Activated T-cell treated with anti-CD3 and anti-CD28 coated beads, Interleukin-2, amount 50 U/mL, for 24 hours (primary cell): Measurements from ENCODE around the gene LSMEM2.
A peak's percentile ranks its signal among the peaks of the same experiment; 100 is the strongest.

Experiments used
- DNase-seq: peaks from one replicate; pipeline ENCODE4 v3.0.0-alpha.2; 2020
- H3K27ac Mint-ChIP-seq: 2 replicates; pipeline ENCODE4 v1.8.0; 2020; ENCODE audit warnings: mild to moderate bottlenecking, mixed read lengths
- H3K27me3 Mint-ChIP-seq: 2 replicates; pipeline ENCODE4 v1.8.0; 2020; ENCODE audit warnings: mixed read lengths
- H3K36me3 Mint-ChIP-seq: 2 replicates; pipeline ENCODE4 v1.8.0; 2020; ENCODE audit warnings: low read depth, mixed read lengths
- H3K4me1 Mint-ChIP-seq: 2 replicates; pipeline ENCODE4 v1.8.0; 2020; ENCODE audit warnings: low read depth, mixed read lengths
- H3K4me3 Mint-ChIP-seq: 2 replicates; pipeline ENCODE4 v1.8.0; 2020; ENCODE audit warnings: mild to moderate bottlenecking, moderate library complexity, mixed read lengths
- H3K9me3 Mint-ChIP-seq: 2 replicates; pipeline ENCODE4 v1.8.0; 2020; ENCODE audit warnings: mixed read lengths

Gene LSMEM2

DNA sequence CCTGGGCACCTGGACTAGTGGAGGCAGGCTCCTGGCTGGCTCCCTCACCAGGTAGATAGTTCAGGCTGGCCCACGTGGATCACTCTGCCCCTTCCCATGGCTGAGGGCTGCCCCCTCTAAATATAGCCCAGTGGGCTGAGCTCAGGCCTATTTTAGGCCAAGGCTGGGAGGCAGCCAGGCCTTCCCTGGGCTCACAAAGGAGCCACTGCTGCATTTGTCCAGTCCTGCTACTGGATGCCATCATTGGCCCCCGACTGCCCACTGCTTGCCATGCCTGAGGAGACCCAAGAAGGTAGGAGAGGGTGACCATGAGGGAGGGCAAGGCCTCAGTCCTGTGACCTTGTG, at the start of gene LSMEM2:
Gene LSMEM2, plus strand, starts transcription at position 208 of the 345 bp plus-strand sequence. Its CDS starts 27 bp downstream, at position 235.
- no peak for DNase-seq
- Mint-ChIP-seq H3K4me1 (peaks cover 19% of the 10 kb centered on the region), H3K27ac (no peak within 1 kb of the TSS), H3K36me3 (peaks cover 2% of the 10 kb centered on the region), H3K4me3 (no peak within 1 kb of the TSS), H3K9me3 (no peaks in the 10 kb centered on the region), H3K27me3 (peaks cover 45% of the 10 kb centered on the region)

DNA sequence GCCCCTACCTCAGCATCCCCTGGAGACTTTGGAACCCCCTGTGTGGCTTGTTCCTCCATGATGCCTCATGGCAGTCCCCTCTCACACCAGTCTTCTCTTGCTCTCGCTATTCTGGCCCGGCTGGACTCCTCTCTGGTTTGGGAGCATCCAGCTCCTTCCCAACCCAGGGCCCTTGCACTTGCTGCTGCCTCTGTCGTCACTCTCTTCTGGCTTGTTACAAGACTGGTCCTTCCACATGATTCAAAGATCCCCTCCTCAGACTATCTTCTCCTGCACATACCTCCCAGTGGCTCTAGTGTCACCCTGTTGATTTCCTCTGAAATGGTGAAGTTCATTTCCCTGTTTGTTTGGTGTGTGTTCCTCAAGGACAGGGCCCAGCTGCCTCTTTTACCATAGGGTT, 49.4 kb upstream of the LSMEM2 start:
- Mint-ChIP-seq H3K4me1 (peaks cover 29% of the 10 kb centered on the region), H3K36me3 (peaks cover 5% of the 10 kb centered on the region), H3K4me3 (no peak overlapping the region), H3K27ac (no peak overlapping the region), H3K27me3 (no peaks in the 10 kb centered on the region), H3K9me3 (no peaks in the 10 kb centered on the region)
- DNase-seq, result no peak

DNA sequence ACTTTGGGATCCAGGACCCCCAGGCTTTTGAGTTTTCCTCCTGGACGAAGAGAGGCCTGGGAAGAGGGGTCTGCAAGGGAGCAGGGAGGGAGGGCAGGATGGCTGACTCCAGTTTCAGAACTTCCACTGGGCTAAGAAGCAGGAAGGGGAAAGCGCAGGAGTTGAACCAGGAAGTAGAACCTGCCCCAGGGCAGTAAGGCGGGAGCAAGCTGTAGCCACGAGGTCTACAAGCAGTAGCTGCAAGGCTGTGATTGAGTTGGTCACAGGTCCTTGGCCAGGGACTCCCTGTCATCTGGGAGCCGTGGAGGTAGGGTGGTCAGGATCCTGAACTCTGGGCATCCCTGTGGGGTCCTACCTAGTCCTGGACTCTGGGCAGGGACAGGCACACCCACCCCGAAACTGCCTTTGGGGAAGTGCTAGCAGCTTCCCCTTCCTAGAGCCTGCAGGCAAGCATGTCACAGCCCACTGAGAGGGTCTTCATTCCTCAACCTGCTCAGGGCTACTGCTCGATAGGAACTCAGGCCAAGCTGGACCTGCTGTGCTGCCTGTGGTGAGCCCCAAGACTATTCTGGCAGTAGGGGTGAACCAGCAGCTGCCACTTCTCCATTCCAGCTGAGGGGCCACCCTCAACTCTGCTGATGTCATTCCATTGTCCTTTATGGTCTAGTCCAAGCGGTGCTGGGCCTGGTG, 48.6 kb upstream of the LSMEM2 start:
- H3K36me3 Mint-ChIP-seq, result peaks cover 5% of the 10 kb centered on the region
- no peaks in the 10 kb centered on the region for H3K9me3 Mint-ChIP-seq
- peaks cover 33% of the 10 kb centered on the region for H3K4me1 Mint-ChIP-seq
- no peaks in the 10 kb centered on the region for H3K27me3 Mint-ChIP-seq
- H3K4me3 Mint-ChIP-seq, result no peak overlapping the region
- DNase-seq, result no peak
- H3K27ac Mint-ChIP-seq, result no peak overlapping the region

DNA sequence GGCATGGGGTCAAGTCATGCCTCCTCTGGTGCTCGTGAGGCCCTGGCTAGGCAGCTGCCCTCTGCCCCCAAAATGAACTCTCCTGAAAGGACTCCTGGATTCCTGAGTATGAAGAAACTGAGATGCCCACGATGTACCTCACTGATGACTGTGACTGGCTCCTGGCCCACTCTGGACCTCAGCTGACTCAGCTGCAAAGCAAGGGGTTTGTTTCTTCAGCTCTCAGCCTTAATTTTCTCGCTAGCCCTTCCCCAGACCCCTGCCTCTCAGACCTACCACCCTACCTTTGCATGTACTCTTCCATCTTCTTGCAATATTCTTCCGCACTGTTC, 48.1 kb upstream of the LSMEM2 start:
- H3K9me3 Mint-ChIP-seq, result no peaks in the 10 kb centered on the region
- H3K27ac Mint-ChIP-seq, result no peak overlapping the region
- H3K36me3 Mint-ChIP-seq, result peaks cover 7% of the 10 kb centered on the region
- no peak for DNase-seq
- H3K4me1 Mint-ChIP-seq, result peaks cover 34% of the 10 kb centered on the region
- H3K4me3 Mint-ChIP-seq, result no peak overlapping the region
- no peaks in the 10 kb centered on the region for H3K27me3 Mint-ChIP-seq

DNA sequence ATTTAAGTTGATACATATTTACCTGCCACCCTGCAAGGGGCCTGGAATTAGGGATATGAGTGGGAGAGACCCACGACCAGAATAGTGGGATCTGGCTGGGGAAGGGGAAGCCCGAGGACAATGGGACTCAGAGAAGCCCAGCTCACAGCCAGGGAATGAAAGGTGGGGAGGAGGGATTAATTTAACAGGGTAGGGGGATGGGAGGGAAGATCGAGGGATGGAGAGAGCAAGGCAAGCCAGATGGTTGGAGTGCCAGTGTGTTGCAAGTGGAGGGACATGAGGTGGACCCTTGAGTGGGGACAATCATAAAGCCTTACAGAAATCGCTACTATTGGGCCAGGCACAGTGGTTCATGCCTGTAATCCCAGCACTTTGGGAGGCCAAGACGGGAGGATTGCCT, 47.3 kb upstream of the LSMEM2 start:
- H3K27me3 Mint-ChIP-seq, result no peaks in the 10 kb centered on the region
- no peak overlapping the region for H3K4me3 Mint-ChIP-seq

GRCh38 chr3:50232303-50232702, 46.6 kb upstream of the LSMEM2 start:
- DNase-seq, result no peak
- no peaks in the 10 kb centered on the region for H3K27me3 Mint-ChIP-seq
- H3K4me3 Mint-ChIP-seq, result no peak overlapping the region
- no peak overlapping the region for H3K27ac Mint-ChIP-seq
- H3K9me3 Mint-ChIP-seq, result no peaks in the 10 kb centered on the region
- peaks cover 21% of the 10 kb centered on the region for H3K4me1 Mint-ChIP-seq
- H3K36me3 Mint-ChIP-seq, result peaks cover 17% of the 10 kb centered on the region

More for the DNA sequence above, 47.3 kb upstream of the LSMEM2 start:
- Mint-ChIP-seq H3K4me1 (peaks cover 26% of the 10 kb centered on the region), H3K9me3 (no peaks in the 10 kb centered on the region), H3K27ac (no peak overlapping the region), H3K36me3 (peaks cover 11% of the 10 kb centered on the region)
- no peak for DNase-seq

DNA sequence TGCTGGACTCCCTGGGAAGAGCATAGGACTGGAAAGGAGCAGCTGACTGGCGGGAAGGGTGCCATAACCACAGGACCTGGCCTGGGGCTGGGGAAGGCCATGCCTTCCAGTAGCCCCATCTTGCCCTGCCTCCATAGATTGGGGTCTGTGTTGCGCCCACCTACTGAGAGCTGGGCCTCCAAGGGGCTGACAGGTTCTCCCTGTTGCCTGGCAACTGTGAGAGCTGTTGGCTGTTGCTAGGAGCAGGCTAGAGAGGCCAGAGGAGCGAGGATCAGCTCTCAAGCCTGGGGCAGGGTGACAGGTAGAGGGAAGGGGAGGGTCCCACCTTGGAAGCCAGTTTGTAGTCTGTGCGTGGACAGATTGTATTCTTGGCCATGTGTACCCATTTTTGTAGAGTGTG, 45.7 kb upstream of the LSMEM2 start:
- Mint-ChIP-seq H3K4me1 (peaks cover 18% of the 10 kb centered on the region), H3K27me3 (no peaks in the 10 kb centered on the region), H3K36me3 (peaks cover 22% of the 10 kb centered on the region), H3K27ac (no peak overlapping the region), H3K4me3 (no peak overlapping the region), H3K9me3 (no peaks in the 10 kb centered on the region)
- no peak for DNase-seq

- H3K4me3 Mint-ChIP-seq, result peak within 1 kb of the TSS; percentile 98
- no peaks in the 10 kb centered on the region for H3K27me3 Mint-ChIP-seq
- DNase-seq, result peak; percentile 99
- H3K27ac Mint-ChIP-seq, result peak within 1 kb of the TSS; percentile 98
- H3K9me3 Mint-ChIP-seq, result no peaks in the 10 kb centered on the region
- H3K36me3 Mint-ChIP-seq, result peaks cover 45% of the 10 kb centered on the region
- H3K4me1 Mint-ChIP-seq, result peaks cover 36% of the 10 kb centered on the region
Measured at GRCh38 chr3:50235716-50236483, 43.0 kb upstream of the LSMEM2 start, which contains the start of gene GNAI2. Gene GNAI2, plus strand, starts transcription at chr3:50236204. Its CDS starts 132 bp downstream, at chr3:50236336.

DNA sequence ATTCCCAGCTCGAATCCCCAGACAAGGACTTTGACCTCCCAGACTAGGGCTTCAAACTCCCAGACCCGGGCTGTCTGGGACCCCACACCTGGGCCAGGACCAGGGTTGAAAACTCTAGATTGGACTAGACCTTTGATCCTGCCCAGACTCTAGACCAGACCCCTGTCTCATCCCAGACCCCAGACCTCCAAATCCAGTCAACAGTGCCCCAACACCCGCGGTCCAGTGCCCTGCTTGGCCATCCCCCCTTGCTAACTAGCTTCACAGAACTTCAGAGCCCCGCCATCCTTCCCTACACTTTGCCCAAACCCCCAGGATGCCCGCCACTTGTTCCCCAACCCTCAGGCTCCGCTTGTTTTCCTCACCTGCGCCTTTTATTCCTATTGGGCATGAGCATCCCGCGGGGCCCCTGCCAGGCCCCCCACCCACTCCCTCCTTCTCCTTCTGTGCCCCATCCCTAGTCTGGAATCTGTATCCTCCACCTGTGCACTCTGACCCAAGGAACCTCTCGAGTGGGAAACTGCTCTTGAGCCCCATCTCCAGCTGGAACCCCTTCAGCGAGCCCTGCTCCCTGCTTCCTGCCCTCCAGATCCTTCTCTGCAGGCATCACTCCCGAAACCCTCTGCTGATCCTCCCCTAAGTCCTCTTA, 42.3 kb upstream of the LSMEM2 start:
- Mint-ChIP-seq H3K36me3 (peaks cover 49% of the 10 kb centered on the region), H3K4me1 (peaks cover 43% of the 10 kb centered on the region), H3K9me3 (no peaks in the 10 kb centered on the region), H3K27me3 (no peaks in the 10 kb centered on the region), H3K4me3 (peak overlapping the region; percentile 98), H3K27ac (peak overlapping the region; percentile 98)
- DNase-seq, result peak; percentile 36

DNA sequence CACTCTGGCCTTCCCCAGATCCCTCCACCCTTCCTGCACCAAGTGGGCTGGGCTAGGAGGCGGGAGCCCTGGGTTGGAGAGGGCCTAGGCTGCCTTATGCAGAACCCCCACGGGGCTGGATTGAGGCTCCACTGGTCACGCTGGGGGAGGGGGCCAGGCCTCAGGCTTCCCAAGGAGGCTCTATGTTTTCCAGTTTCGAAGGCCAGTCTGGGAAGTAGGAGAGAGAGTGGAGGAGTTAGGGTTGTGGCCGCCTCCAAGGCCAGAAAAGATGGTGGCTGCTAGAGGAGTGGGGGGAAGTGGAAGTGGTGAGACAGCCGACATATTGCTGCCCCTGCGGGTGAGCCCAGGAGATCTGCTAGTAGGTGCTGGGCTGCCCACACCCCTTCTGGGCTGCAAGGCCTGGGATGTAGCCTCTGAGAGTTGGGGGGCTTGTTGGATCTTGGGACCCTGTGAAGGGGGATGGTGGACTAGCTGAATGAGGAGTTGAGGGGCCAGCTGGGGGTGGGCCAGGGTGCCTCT, 41.7 kb upstream of the LSMEM2 start:
- peak; percentile 57 for DNase-seq
- Mint-ChIP-seq H3K36me3 (peaks cover 51% of the 10 kb centered on the region), H3K4me3 (peak overlapping the region; percentile 98), H3K27me3 (no peaks in the 10 kb centered on the region), H3K9me3 (no peaks in the 10 kb centered on the region), H3K4me1 (peaks cover 49% of the 10 kb centered on the region), H3K27ac (peak overlapping the region; percentile 98)

- peak overlapping the region; percentile 98 for H3K27ac Mint-ChIP-seq
- peak; percentile 89 for DNase-seq
- H3K4me3 Mint-ChIP-seq, result peak overlapping the region; percentile 98
- H3K27me3 Mint-ChIP-seq, result no peaks in the 10 kb centered on the region
- peaks cover 55% of the 10 kb centered on the region for H3K36me3 Mint-ChIP-seq
- peaks cover 57% of the 10 kb centered on the region for H3K4me1 Mint-ChIP-seq
- H3K9me3 Mint-ChIP-seq, result no peaks in the 10 kb centered on the region
Measured at GRCh38 chr3:50237754-50238548, 40.9 kb upstream of the LSMEM2 start.

DNA sequence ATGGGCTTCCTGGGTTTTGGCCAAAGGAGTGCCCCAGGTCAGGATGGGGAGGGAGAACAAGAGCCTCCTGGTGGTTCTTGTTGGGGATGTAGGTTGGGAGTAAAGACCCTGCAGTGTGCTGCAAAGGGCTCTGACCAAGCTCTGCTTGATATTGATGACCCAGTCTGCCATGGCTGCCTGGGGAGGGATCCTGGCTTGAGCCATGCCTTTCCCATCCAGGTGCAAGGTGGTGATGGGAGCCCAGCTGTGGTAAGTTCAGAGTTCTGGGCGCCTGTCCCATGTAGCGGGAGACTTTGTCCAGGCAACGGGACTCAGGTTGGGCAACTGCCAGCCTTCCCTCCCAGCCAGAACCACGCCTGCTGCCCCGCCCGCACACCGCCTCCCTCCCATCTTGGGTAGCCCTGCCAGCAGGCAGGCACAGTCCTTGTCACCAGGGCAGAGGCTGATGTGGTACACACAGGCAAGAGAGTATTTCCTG, 40.3 kb upstream of the LSMEM2 start:
- peak; percentile 42 for DNase-seq
- peaks cover 61% of the 10 kb centered on the region for H3K4me1 Mint-ChIP-seq
- no peaks in the 10 kb centered on the region for H3K27me3 Mint-ChIP-seq
- no peaks in the 10 kb centered on the region for H3K9me3 Mint-ChIP-seq
- peaks cover 56% of the 10 kb centered on the region for H3K36me3 Mint-ChIP-seq
- peak overlapping the region; percentile 98 for H3K27ac Mint-ChIP-seq
- H3K4me3 Mint-ChIP-seq, result peak overlapping the region; percentile 98

GRCh38 chr3:50239649-50240048, 39.2 kb upstream of the LSMEM2 start:
- Mint-ChIP-seq H3K9me3 (no peaks in the 10 kb centered on the region), H3K27ac (peak overlapping the region; percentile 98), H3K36me3 (peaks cover 65% of the 10 kb centered on the region)

DNA sequence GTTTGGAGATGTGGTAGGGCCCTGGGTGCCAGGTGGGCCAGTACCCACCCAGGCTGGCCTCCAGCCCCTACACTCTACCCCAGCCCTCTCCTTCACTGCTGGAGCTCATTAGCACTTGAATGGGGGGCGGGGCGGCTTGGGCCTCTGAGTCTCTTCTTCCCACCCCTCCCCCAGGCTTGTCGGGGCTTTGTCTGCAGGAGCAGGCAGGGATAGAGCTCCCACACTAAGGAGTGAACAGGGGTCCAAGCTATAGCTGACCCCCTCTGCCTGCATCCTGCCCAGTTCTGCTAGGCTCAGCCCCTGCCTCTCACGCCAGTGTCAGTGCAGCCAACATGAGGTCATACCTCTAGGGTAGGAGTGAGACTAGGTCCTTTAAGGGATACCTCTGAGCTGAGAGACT, 37.7 kb upstream of the LSMEM2 start:
- H3K4me1 Mint-ChIP-seq, result peaks cover 73% of the 10 kb centered on the region
- peak overlapping the region; percentile 98 for H3K27ac Mint-ChIP-seq
- no peaks in the 10 kb centered on the region for H3K27me3 Mint-ChIP-seq
- no peaks in the 10 kb centered on the region for H3K9me3 Mint-ChIP-seq
- H3K4me3 Mint-ChIP-seq, result peak overlapping the region; percentile 55
- H3K36me3 Mint-ChIP-seq, result peaks cover 68% of the 10 kb centered on the region
- no peak for DNase-seq

More at GRCh38 chr3:50239649-50240048, 39.2 kb upstream of the LSMEM2 start:
- Mint-ChIP-seq H3K27me3 (no peaks in the 10 kb centered on the region), H3K4me3 (peak overlapping the region; percentile 98), H3K4me1 (peaks cover 68% of the 10 kb centered on the region)
- no peak for DNase-seq
